Stomach (tissue), 19 donors: ENCODE measurements around the gene EMCN. TPM values are rescaled to one million over a fixed set of nuclear protein-coding genes. Genes with fewer than 3 reads are reported as not detected.
A peak's percentile ranks its signal among the peaks of the same experiment; 100 is the strongest.

Source experiments
- DNase-seq, 2 donors: peaks; one replicate each; pipeline versions ENCODE4 v3.0.0 to v3.0.0-alpha.2; 2013 to 2019
- H3K27ac ChIP-seq, 5 donors: fragments of 200-600 bp in 4 of 5; sonication (generic) in 4 of 5; one replicate each; pipeline ENCODE4 v1.5.1; 2013 to 2019; ENCODE audit warnings: mild to moderate bottlenecking in 1 of 5, moderate library complexity in 1 of 5
- H3K27me3 ChIP-seq, 3 donors: fragments of 200-600 bp; sonication (generic); one replicate each; pipeline ENCODE4 v1.5.1; 2017 to 2019; ENCODE audit warnings: mixed run types in 1 of 3
- H3K36me3 ChIP-seq, 4 donors: fragments of 200-600 bp; sonication (generic); 1 replicate in 3 of 4; 2 replicates in 1 of 4; pipeline ENCODE4 v1.5.1; 2016 to 2019
- H3K4me1 ChIP-seq, 4 donors: fragments of 200-600 bp; sonication (generic); one replicate each; pipeline ENCODE4 v1.5.1; 2016 to 2019
- H3K4me3 ChIP-seq, 4 donors: fragments of 200-600 bp; sonication (generic) in 3 of 4; one replicate each; pipeline ENCODE4 v1.5.1; 2016 to 2019; ENCODE audit warnings: mild to moderate bottlenecking in 1 of 4
- H3K9me3 ChIP-seq, 4 donors: fragments of 200-600 bp; sonication (generic); one replicate each; pipeline ENCODE4 v1.5.1; 2016 to 2019
- CTCF ChIP-seq, 7 experiments: fragments of 450-650 bp in 4 of 7; fragments of 200-600 bp in 3 of 7; sonication (generic) in 3 of 7; IDR thresholded peaks; one replicate each; pipeline ENCODE4 v1.5.1; 2016 to 2019; ENCODE audit warnings: antibody characterized with exemption in 7 of 7, control low read depth in 2 of 7, mild to moderate bottlenecking in 1 of 7
- EP300 ChIP-seq: sonication (generic); formaldehyde crosslinking; IDR thresholded peaks from one replicate; pipeline ENCODE4 v1.6.1; 2017; ENCODE audit warnings: antibody characterized with exemption
- POLR2A ChIP-seq, 4 donors: fragments of 450-650 bp; IDR thresholded peaks; one replicate each; pipeline ENCODE4 v1.6.1; 2016; ENCODE audit warnings: antibody characterized with exemption in 4 of 4, control low read depth in 2 of 4, mild to moderate bottlenecking in 1 of 4, moderate library complexity in 1 of 4
- POLR2AphosphoS5 ChIP-seq, 3 donors: sonication (generic); formaldehyde crosslinking; IDR thresholded peaks; one replicate each; pipeline ENCODE4 v1.6.1; 2016; ENCODE audit warnings: antibody characterized with exemption in 3 of 3
- WGBS, 5 donors: extraction: QIAGEN DNeasy Blood & Tissue Kit in 3 of 5; methylation state at CpG; one replicate each; pipeline versions ENCODE4 v1.1.5 to v1.1.7; 2013 to 2018; 5-methylcytosine and 5-hydroxymethylcytosine counted together
- intact Hi-C: fragments of 100-400 bp; cut with DNase I; formaldehyde crosslinking; loops from one replicate; pipeline ENCODE4 v1.15.1; 2023; ENCODE audit warnings: low total_unique reads
- long read RNA-seq, 10 donors: transcript quantifications; one replicate each; lab custom pipeline, GENCODE V29; 2026
- polyA plus RNA-seq, 3 donors: library from polyadenylated mRNA; stranded (reverse); fragments of 200-250 nt; gene quantifications; one replicate each; pipeline ENCODE4 v1.2.3, GENCODE V29; 2013
- total RNA-seq, 5 donors: library from RNA; depleted of rRNA; stranded (reverse); fragments of >200 nt; gene quantifications; one replicate each; pipeline versions ENCODE4 v1.1.0 to v1.2.3, GENCODE V29; 2014 to 2016
- donor health status: healthy with polysubstance abuse.
- donor health status: Bipolar disorder and iron deficiency.
- donor health status: healthy.

EMCN gene
- total RNA-seq (10 to 100 TPM in 2 of 5 donors, under 1 TPM in 1, not detected in 2; 0.29 to 16.2 (median 12.5) TPM), polyA plus RNA-seq (1 to 10 TPM; 1.9 to 3.3 (median 3.1) TPM)
- long read RNA-seq, donor 1, full-length matches to known transcripts = 2 of 2 reads
- long read RNA-seq, donor 1, partial matches to known transcripts = 0 of 2 reads
- long read RNA-seq, donor 1, other reads (novel, unspliced or antisense) = 0 of 2 reads
- long read RNA-seq, donor 2, full-length matches to known transcripts = 2 of 2 reads
- long read RNA-seq, donor 2, partial matches to known transcripts = 0 of 2 reads
- long read RNA-seq, donor 2, other reads (novel, unspliced or antisense) = 0 of 2 reads
- long read RNA-seq, donor 3 = 0 reads
- long read RNA-seq, donor 4 = 0 reads
- long read RNA-seq, donor 5, full-length matches to known transcripts = 8 of 8 reads
- long read RNA-seq, donor 5, partial matches to known transcripts = 0 of 8 reads
- long read RNA-seq, donor 5, other reads (novel, unspliced or antisense) = 0 of 8 reads
- long read RNA-seq, donor 6, full-length matches to known transcripts = 9 of 9 reads
- long read RNA-seq, donor 6, partial matches to known transcripts = 0 of 9 reads
- long read RNA-seq, donor 6, other reads (novel, unspliced or antisense) = 0 of 9 reads
- long read RNA-seq, donor 7, full-length matches to known transcripts = 9 of 9 reads
- long read RNA-seq, donor 7, partial matches to known transcripts = 0 of 9 reads
- long read RNA-seq, donor 7, other reads (novel, unspliced or antisense) = 0 of 9 reads
- long read RNA-seq, donor 8 = 0 reads
- long read RNA-seq, donor 9, full-length matches to known transcripts = 5 of 5 reads
- long read RNA-seq, donor 9, partial matches to known transcripts = 0 of 5 reads
- long read RNA-seq, donor 9, other reads (novel, unspliced or antisense) = 0 of 5 reads
- long read RNA-seq, donor 10, full-length matches to known transcripts = 2 of 2 reads
- long read RNA-seq, donor 10, partial matches to known transcripts = 0 of 2 reads
- long read RNA-seq, donor 10, other reads (novel, unspliced or antisense) = 0 of 2 reads

GRCh38 chr4:100517864-100518341, at the start of gene EMCN:
EMCN (minus strand) TSS chr4:100518022; CDS start chr4:100517914, 108 bp downstream.
- DNase-seq = peak in 1 of 2 donors; percentile 36
- no peaks in the 10 kb centered on the region for H3K4me1 ChIP-seq
- H3K9me3 ChIP-seq = no peaks in the 10 kb centered on the region
- no peaks in the 10 kb centered on the region for H3K36me3 ChIP-seq
- H3K27ac ChIP-seq = peak within 1 kb of the TSS in 2 of 5 donors; percentile 17 to 31
- TF ChIP-seq POLR2AphosphoS5 (IDR thresholded peaks at IDR 0.05) (peak in 1 of 3 donors; percentile 45), POLR2A (IDR thresholded peaks at IDR 0.05) (no peak)
- H3K4me3 ChIP-seq = peak within 1 kb of the TSS in 1 of 4 donors; percentile 20
- no peaks in the 10 kb centered on the region for H3K27me3 ChIP-seq
- 33 to 62% (median 49%) methylated on average over 3 of the region's 3 CpGs for WGBS, 5 donors
- intact Hi-C loops = no loop called here

- no peak overlapping the region for H3K27ac ChIP-seq
- no peak for DNase-seq
- 66 to 76% (median 74%) methylated on average over 3 of the region's 3 CpGs for WGBS, 5 donors
- H3K27me3 ChIP-seq = no peaks in the 10 kb centered on the region
- TF ChIP-seq CTCF (IDR thresholded peaks at IDR 0.05) (no peak), POLR2AphosphoS5 (IDR thresholded peaks at IDR 0.05) (no peak), POLR2A (IDR thresholded peaks at IDR 0.05) (no peak), EP300 (no peak)
- intact Hi-C loops = no loop called here
- no peaks in the 10 kb centered on the region for H3K4me1 ChIP-seq
- no peak overlapping the region for H3K4me3 ChIP-seq
- peaks cover 0 to 3% (median 0%) of the 10 kb centered on the region in 4 donors for H3K9me3 ChIP-seq
- H3K36me3 ChIP-seq = no peaks in the 10 kb centered on the region
These were observed 48.6 kb upstream of the EMCN start for GRCh38 chr4:100566396-100566795.

- no peaks in the 10 kb centered on the region for H3K9me3 ChIP-seq
- no peaks in the 10 kb centered on the region for H3K36me3 ChIP-seq
- no peak for DNase-seq
- intact Hi-C loops = no loop called here
- TF ChIP-seq POLR2AphosphoS5 (IDR thresholded peaks at IDR 0.05) (no peak), POLR2A (IDR thresholded peaks at IDR 0.05) (no peak), EP300 (no peak), CTCF (IDR thresholded peaks at IDR 0.05) (no peak)
- WGBS, 5 donors = 83 to 90% (median 90%) methylated on average over 2 of the region's 2 CpGs
- H3K27ac ChIP-seq = no peak overlapping the region
- no peaks in the 10 kb centered on the region for H3K4me1 ChIP-seq
- H3K27me3 ChIP-seq = no peaks in the 10 kb centered on the region
- no peak overlapping the region for H3K4me3 ChIP-seq
These were observed 39.5 kb upstream of the EMCN start for GRCh38 chr4:100557306-100557705.

GRCh38 chr4:100555611-100556337, 38.0 kb upstream of the EMCN start:
- H3K27ac ChIP-seq = no peak overlapping the region
- H3K27me3 ChIP-seq = no peaks in the 10 kb centered on the region
- H3K4me1 ChIP-seq = no peaks in the 10 kb centered on the region
- 60 to 78% (median 65%) methylated on average over 2 of the region's 2 CpGs for WGBS, 5 donors
- H3K36me3 ChIP-seq = no peaks in the 10 kb centered on the region
- H3K9me3 ChIP-seq = no peaks in the 10 kb centered on the region
- no peak overlapping the region for H3K4me3 ChIP-seq
- intact Hi-C loops = no loop called here
- peak in 1 of 2 donors; percentile 38 for DNase-seq
- TF ChIP-seq POLR2AphosphoS5 (IDR thresholded peaks at IDR 0.05) (no peak), POLR2A (IDR thresholded peaks at IDR 0.05) (no peak), EP300 (no peak), CTCF (IDR thresholded peaks at IDR 0.05) (no peak)
